ENCODE data around the gene PZP. TPM values are rescaled to one million over a fixed set of nuclear protein-coding genes. Genes with fewer than 3 reads are reported as not detected.

PZP gene
- total RNA-seq, 4 donors from 2014 or later, result 0.22 to 0.49 TPM; not detected in 2

DNA sequence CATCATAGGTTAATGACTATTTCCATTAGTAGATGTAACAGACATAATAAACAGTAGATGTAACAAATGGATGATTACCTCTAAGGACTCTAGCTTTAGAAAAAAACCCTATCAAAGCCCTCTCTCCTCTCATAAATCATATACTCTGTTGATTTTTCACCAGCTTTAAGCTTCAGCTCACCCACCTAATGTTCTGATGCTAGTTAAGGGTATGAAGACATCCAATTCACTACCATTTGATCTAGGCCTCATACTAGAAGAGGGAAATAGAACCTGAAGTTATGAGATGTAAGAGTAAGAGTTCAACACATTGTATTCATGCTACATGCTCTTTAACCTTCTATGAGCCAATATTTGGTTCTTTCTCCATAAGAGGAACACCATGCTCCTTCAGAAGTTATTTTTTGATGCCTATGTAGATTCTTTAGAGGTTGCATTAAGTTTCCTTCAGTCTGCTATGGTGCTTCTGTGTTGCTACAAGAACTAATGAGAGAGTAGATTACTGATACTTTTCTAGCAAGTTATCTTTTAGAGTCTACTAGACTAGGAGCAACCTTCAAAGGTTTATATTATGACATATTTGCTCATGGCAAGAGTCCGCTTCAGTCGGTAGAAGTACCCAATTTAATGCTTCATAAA, 108.5 kb downstream of the PZP start:
- TF ChIP-seq, protein P1, sequence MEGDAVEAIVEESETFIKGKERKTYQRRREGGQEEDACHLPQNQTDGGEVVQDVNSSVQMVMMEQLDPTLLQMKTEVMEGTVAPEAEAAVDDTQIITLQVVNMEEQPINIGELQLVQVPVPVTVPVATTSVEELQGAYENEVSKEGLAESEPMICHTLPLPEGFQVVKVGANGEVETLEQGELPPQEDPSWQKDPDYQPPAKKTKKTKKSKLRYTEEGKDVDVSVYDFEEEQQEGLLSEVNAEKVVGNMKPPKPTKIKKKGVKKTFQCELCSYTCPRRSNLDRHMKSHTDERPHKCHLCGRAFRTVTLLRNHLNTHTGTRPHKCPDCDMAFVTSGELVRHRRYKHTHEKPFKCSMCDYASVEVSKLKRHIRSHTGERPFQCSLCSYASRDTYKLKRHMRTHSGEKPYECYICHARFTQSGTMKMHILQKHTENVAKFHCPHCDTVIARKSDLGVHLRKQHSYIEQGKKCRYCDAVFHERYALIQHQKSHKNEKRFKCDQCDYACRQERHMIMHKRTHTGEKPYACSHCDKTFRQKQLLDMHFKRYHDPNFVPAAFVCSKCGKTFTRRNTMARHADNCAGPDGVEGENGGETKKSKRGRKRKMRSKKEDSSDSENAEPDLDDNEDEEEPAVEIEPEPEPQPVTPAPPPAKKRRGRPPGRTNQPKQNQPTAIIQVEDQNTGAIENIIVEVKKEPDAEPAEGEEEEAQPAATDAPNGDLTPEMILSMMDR (IDR thresholded peaks at IDR 0.05; ENCODE audit: low read depth), result no peak

Other genes with a start within 250 kb of the PZP start
- 10 to 100 TPM in 1 of 4 donors, 1 to 10 TPM in 3; 5.1 to 10.5 (median 7.4) TPM for gene KLRG1, start 218.8 kb downstream of the PZP start, total RNA-seq
- gene A2M, start 92.5 kb downstream of the PZP start, total RNA-seq, result 100 to 1,000 TPM; 316 to 600 (median 331) TPM